Stomach (tissue), 4 donors: ENCODE measurements around the gene LRRC51.

Experiments
- EP300 ChIP-seq: sonication (generic); formaldehyde crosslinking; IDR thresholded peaks from one replicate; pipeline ENCODE4 v1.6.1; 2017; ENCODE audit warnings: antibody characterized with exemption
- POLR2A ChIP-seq, 4 donors: fragments of 450-650 bp; IDR thresholded peaks; one replicate each; pipeline ENCODE4 v1.6.1; 2016; ENCODE audit warnings: antibody characterized with exemption in 4 of 4, control low read depth in 2 of 4, mild to moderate bottlenecking in 1 of 4, moderate library complexity in 1 of 4
- TF ChIP-seq, protein P1 (sequence below), 7 experiments: fragments of 450-650 bp in 4 of 7; fragments of 200-600 bp in 3 of 7; sonication (generic) in 3 of 7; IDR thresholded peaks; one replicate each; pipeline ENCODE4 v1.5.1; 2016 to 2019; ENCODE audit warnings: antibody characterized with exemption in 7 of 7, control low read depth in 2 of 7, mild to moderate bottlenecking in 1 of 7

DNA sequence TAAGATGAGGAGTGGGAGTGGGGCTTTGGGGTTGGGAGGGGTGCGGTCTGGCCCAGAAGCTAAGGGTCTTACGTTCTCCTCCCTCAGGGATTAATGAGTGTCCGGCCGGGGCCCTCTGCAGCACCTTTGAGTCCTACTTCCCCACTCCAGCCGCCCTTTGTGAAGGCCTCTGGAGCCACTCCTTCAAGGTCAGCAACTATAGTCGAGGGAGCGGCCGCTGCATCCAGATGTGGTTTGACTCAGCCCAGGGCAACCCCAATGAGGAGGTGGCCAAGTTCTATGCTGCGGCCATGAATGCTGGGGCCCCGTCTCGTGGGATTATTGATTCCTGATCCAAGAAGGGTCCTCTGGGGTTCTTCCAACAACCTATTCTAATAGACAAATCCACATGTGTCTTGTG is 58.9 kb downstream of the LRRC51 start:
- TF ChIP-seq EP300: no peak
- TF ChIP-seq, protein P1, sequence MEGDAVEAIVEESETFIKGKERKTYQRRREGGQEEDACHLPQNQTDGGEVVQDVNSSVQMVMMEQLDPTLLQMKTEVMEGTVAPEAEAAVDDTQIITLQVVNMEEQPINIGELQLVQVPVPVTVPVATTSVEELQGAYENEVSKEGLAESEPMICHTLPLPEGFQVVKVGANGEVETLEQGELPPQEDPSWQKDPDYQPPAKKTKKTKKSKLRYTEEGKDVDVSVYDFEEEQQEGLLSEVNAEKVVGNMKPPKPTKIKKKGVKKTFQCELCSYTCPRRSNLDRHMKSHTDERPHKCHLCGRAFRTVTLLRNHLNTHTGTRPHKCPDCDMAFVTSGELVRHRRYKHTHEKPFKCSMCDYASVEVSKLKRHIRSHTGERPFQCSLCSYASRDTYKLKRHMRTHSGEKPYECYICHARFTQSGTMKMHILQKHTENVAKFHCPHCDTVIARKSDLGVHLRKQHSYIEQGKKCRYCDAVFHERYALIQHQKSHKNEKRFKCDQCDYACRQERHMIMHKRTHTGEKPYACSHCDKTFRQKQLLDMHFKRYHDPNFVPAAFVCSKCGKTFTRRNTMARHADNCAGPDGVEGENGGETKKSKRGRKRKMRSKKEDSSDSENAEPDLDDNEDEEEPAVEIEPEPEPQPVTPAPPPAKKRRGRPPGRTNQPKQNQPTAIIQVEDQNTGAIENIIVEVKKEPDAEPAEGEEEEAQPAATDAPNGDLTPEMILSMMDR (IDR thresholded peaks at IDR 0.05): no peak
- TF ChIP-seq POLR2A (IDR thresholded peaks at IDR 0.05): no peak
